MCF 10A (cell line): Measurements from ENCODE around the gene INTS3. TPM values are rescaled to one million over a fixed set of nuclear protein-coding genes. Genes with fewer than 3 reads are reported as not detected.

Source experiments
- Bru-seq: library from RNA; stranded (reverse); fragments of 400-500 nt; gene quantifications from one replicate; lab custom pipeline; 2021; lab: Mats Ljungman, UMichigan
- BruChase-seq, 2 experiments: library from RNA; stranded (reverse); fragments of 400-500 nt; gene quantifications; one replicate each; lab custom pipeline; 2021; lab: Mats Ljungman, UMichigan
- BruUV-seq: library from RNA; stranded (reverse); fragments of 400-500 nt; replicated peaks from 2 replicates; lab custom pipeline; 2021; lab: Mats Ljungman, UMichigan
- CTCF ChIA-PET: fragments of 300-600 bp; sonication (Branson Sonifier 250); formaldehyde crosslinking; extraction: SDS; loops from one replicate; lab custom pipeline; 2021; ENCODE audit warnings: antibody characterized with exemption, inconsistent platforms; lab: Yijun Ruan, JAX
- POLR2A ChIA-PET: fragments of 300-600, 350-650 bp; sonication (Branson Sonifier 250); formaldehyde crosslinking; extraction: SDS; loops from one replicate; lab custom pipeline; 2020; ENCODE audit warnings: antibody characterized with exemption, inconsistent platforms; lab: Yijun Ruan, JAX
- DNase-seq: peaks from one replicate; pipeline ENCODE4 v3.0.0-alpha.2; 2018; ENCODE audit not compliant: unreplicated experiment
- H3K27ac Mint-ChIP-seq: one replicate; pipeline ENCODE4 v1.8.0; 2022; ENCODE audit warnings: mild to moderate bottlenecking, low read depth, mixed read lengths; ENCODE audit not compliant: unreplicated experiment
- H3K27me3 Mint-ChIP-seq: one replicate; pipeline ENCODE4 v1.8.0; 2022; ENCODE audit warnings: mixed read lengths; ENCODE audit not compliant: insufficient read depth, unreplicated experiment
- H3K36me3 Mint-ChIP-seq: one replicate; pipeline ENCODE4 v1.8.0; 2022; ENCODE audit warnings: mild to moderate bottlenecking, moderate library complexity, mixed read lengths; ENCODE audit not compliant: insufficient read depth, unreplicated experiment
- H3K4me1 Mint-ChIP-seq: one replicate; pipeline ENCODE4 v1.8.0; 2022; ENCODE audit warnings: mixed read lengths; ENCODE audit not compliant: insufficient read depth, unreplicated experiment
- H3K4me3 Mint-ChIP-seq: one replicate; pipeline ENCODE4 v1.8.0; 2022; ENCODE audit warnings: mild to moderate bottlenecking, moderate library complexity, mixed read lengths; ENCODE audit not compliant: unreplicated experiment
- H3K9me3 Mint-ChIP-seq: one replicate; pipeline ENCODE4 v1.8.0; 2022; ENCODE audit warnings: mixed read lengths; ENCODE audit not compliant: unreplicated experiment
- CTCF ChIP-seq: fragments of 200-600 bp; IDR thresholded peaks from one replicate; pipeline ENCODE4 v1.8.0; 2022; ENCODE audit warnings: antibody characterized with exemption, mild to moderate bottlenecking; ENCODE audit not compliant: unreplicated experiment
- intact Hi-C: fragments of 100-400 bp; cut with micrococcal nuclease; formaldehyde crosslinking; loops from 2 replicates; pipeline ENCODE4 v1.14.1; 2022
- long read RNA-seq: library from polyadenylated mRNA; stranded (forward); transcript quantifications from one replicate; pipeline ENCODE4 v2.0.0, GENCODE V29; 2022
- total RNA-seq: library from RNA; stranded (reverse); gene quantifications from 2 replicates; pipeline ENCODE4 v1.2.3, GENCODE V29; 2022

Gene INTS3
- total RNA-seq (68.7 and 88.3 TPM in 2 replicates), Bru-seq, nascent RNA (percentile 74 among the genes with signal in this experiment), BruChase-seq, experiment 1, labeled RNA remaining after a 6-hour chase (percentile 93 among the genes with signal in this experiment), BruChase-seq, experiment 2, labeled RNA remaining after a 2-hour chase (percentile 90 among the genes with signal in this experiment)
- long read RNA-seq, full-length matches to known transcripts, result 39 of 132 reads
- long read RNA-seq, partial matches to known transcripts, result 11 of 132 reads
- long read RNA-seq, other reads (novel, unspliced or antisense), result 82 of 132 reads

GRCh38 chr1:153727463-153728304 lies at the start of gene INTS3:
TSS of gene INTS3 (plus strand) at chr1:153728050. CDS start at chr1:153728635, 585 bp downstream.
- BruUV-seq, result TSS peak; percentile 45
- POLR2A ChIA-PET, result interaction anchor here (0.5 to 5.9 kb wide), 43 partner anchors 8 to 1170 kb away, joined by 3 to 35 read pairs (median 4); partner anchors contain the start of genes CHTOP, CREB3L4, DENND4B and GATAD2B
- intact Hi-C loops, result loop anchor here (5.0 kb wide), 1 partner anchor 55 kb away; the partner anchor contains the start of gene ILF2

DNA sequence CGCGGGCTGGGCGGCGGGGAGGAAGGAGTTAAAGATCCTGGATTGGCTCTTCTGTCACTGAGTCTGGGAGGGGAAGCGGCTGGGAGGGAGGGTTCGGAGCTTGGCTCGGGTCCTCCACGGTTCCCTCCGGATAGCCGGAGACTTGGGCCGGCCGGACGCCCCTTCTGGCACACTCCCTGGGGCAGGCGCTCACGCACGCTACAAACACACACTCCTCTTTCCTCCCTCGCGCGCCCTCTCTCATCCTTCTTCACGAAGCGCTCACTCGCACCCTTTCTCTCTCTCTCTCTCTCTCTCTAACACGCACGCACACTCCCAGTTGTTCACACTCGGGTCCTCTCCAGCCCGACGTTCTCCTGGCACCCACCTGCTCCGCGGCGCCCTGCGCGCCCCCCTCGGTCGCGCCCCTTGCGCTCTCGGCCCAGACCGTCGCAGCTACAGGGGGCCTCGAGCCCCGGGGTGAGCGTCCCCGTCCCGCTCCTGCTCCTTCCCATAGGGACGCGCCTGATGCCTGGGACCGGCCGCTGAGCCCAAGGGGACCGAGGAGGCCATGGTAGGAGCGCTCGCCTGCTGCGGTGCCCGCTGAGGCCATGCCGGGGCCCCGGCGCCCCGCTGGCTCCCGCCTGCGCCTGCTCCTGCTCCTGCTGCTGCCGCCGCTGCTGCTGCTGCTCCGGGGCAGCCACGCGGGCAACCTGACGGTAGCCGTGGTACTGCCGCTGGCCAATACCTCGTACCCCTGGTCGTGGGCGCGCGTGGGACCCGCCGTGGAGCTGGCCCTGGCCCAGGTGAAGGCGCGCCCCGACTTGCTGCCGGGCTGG lies 49.1 kb upstream of the INTS3 start, which contains the start of gene NPR1:
Gene NPR1, plus strand, starts transcription at position 170 of the 818 bp plus-strand sequence. Its CDS starts 421 bp downstream, at position 591.
- ChIA-PET POLR2A (interaction anchor here (0.7 kb wide), 1 partner anchor 114 kb away, joined by 3 read pairs; no protein-coding TSS in a partner anchor), CTCF (interaction anchor here (0.6 to 14.1 kb wide), 27 partner anchors 10 to 326 kb away, joined by 3 to 273 read pairs (median 6); partner anchors contain the start of genes RAB13 and S100A1)
- no peak for TF ChIP-seq CTCF

More at GRCh38 chr1:153727463-153728304, at the start of gene INTS3:
- Mint-ChIP-seq H3K4me1 (peaks cover 21% of the 10 kb centered on the region), H3K9me3 (no peaks in the 10 kb centered on the region), H3K27me3 (no peaks in the 10 kb centered on the region), H3K36me3 (peaks cover 6% of the 10 kb centered on the region), H3K4me3 (peak within 1 kb of the TSS; percentile 99), H3K27ac (peak within 1 kb of the TSS; percentile 98)
- peak; percentile 100 for DNase-seq
- CTCF ChIA-PET, result interaction anchor here (0.5 to 0.8 kb wide), 5 partner anchors 39 to 392 kb away, joined by 3 to 4 read pairs (median 3); partner anchors contain the start of gene RAB13
- no peak for TF ChIP-seq CTCF

GRCh38 chr1:153679337-153680119 lies 48.3 kb upstream of the INTS3 start:
- TF ChIP-seq CTCF, result no peak
- BruUV-seq, result no TSS peak
- Mint-ChIP-seq H3K4me3 (peak overlapping the region; percentile 52), H3K27me3 (peaks cover 41% of the 10 kb centered on the region), H3K9me3 (no peaks in the 10 kb centered on the region), H3K4me1 (peaks cover 15% of the 10 kb centered on the region), H3K27ac (no peak overlapping the region), H3K36me3 (no peaks in the 10 kb centered on the region)
- ChIA-PET POLR2A (interaction anchor here (0.9 kb wide), 1 partner anchor 49 kb away, joined by 3 read pairs; no protein-coding TSS in a partner anchor), CTCF (interaction anchor here (1.0 to 14.1 kb wide), 6 partner anchors 9 to 307 kb away, joined by 3 to 273 read pairs (median 4); no protein-coding TSS in a partner anchor)
- no peak for DNase-seq
- intact Hi-C loops, result no loop called here

More for the DNA sequence above, 49.1 kb upstream of the INTS3 start, which contains the start of gene NPR1:
- H3K9me3 Mint-ChIP-seq, result no peaks in the 10 kb centered on the region
- DNase-seq, result no peak
- no peaks in the 10 kb centered on the region for H3K36me3 Mint-ChIP-seq
- peak within 1 kb of the TSS; percentile 73 for H3K4me3 Mint-ChIP-seq
- BruUV-seq, result no TSS peak
- intact Hi-C loops, result no loop called here
- H3K4me1 Mint-ChIP-seq, result peaks cover 10% of the 10 kb centered on the region
- H3K27ac Mint-ChIP-seq, result no peak within 1 kb of the TSS
- peaks cover 41% of the 10 kb centered on the region for H3K27me3 Mint-ChIP-seq
